NCI-H128 (cell line): ENCODE measurements around the gene TIE1.
A peak's percentile ranks its signal among the peaks of the same experiment; 100 is the strongest.

ENCODE experiments used
- DNase-seq: peaks from one replicate; lab custom pipeline; 2025; ENCODE audit not compliant: unreplicated experiment; lab: John Stamatoyannopoulos, UW

TIE1 gene

DNA sequence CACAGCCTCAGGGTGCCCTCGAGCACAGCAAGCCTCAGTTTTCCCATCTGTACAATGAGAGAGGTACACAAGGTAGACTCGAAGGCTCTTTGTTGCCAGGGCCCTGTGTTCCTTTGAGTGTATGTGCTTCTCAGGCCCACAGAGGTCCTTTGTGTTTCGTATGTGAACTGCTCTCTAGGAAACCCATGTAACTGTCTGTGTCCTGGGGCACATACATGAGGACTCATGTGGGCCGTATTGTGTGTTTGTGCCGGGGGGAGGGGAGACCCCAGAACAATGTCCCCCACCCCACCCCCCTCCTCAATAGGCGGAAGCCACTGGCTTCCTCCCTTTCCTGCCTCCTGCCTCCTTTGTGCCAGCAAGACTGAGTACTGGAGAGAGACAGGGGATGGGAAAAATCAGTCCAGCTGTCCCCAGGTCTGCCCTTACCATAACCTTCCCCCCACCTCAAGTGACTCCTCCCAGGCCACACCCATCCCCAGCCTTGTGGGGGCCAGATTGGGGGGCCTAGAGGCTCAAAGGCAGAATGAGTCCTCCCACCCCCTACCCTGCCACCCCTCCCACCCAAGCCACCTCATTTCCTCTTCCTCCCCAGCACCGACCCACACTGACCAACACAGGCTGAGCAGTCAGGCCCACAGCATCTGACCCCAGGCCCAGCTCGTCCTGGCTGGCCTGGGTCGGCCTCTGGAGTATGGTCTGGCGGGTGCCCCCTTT is at the start of gene TIE1:
Gene TIE1 (plus strand): TSS at position 605 of the 717 bp plus-strand sequence. CDS start 90 bp downstream, at position 695.
- DNase-seq: no peak

GRCh38 chr1:43251024-43251423 is 49.8 kb upstream of the TIE1 start:
- no peak for DNase-seq

- DNase-seq: no peak
These were observed 48.6 kb upstream of the TIE1 start for GRCh38 chr1:43252225-43252624.

GRCh38 chr1:43253173-43253572 is 47.6 kb upstream of the TIE1 start:
- no peak for DNase-seq

DNA sequence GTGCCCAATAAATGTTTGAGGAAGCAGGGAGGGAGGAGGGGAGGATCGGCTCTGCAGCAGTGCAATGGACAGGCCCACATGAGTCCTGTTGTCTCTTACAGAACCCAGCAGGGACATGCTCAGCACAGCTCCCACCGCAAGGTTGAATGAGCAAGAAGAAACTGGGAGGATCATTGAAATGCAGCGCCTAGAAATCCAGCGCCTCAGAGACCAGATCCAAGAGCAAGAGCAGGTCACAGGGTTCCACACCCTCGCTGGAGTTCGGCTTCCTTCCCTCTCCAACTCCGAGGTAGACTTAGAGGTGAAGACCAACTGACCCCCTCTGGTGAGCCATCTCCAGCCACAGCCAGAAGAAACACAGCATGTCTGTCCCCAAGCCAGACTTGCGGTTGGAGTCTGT is 46.9 kb upstream of the TIE1 start:
- no peak for DNase-seq

GRCh38 chr1:43255438-43256210 is 45.2 kb upstream of the TIE1 start:
- DNase-seq: no peak

GRCh38 chr1:43256675-43257570 is 43.9 kb upstream of the TIE1 start:
- no peak for DNase-seq

DNA sequence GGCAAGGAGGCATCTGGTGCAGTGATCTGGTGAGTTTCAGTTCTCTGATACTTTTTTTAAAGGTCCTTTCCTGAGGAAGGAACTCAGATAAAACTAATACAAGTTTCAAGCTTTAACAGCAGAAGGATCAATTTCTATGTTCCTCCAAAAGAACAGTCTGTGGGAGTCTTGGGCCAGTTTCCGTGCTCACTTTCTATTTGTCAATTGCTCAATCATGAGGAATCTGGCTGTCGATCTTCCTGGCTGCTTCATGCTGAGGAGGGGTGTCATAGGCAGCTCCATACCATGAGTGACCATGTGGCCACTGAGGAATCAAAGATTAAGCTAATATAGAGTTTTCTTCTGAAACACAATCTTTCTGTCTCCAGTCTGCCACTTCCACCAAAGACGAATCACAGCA is 42.4 kb upstream of the TIE1 start:
- no peak for DNase-seq

DNA sequence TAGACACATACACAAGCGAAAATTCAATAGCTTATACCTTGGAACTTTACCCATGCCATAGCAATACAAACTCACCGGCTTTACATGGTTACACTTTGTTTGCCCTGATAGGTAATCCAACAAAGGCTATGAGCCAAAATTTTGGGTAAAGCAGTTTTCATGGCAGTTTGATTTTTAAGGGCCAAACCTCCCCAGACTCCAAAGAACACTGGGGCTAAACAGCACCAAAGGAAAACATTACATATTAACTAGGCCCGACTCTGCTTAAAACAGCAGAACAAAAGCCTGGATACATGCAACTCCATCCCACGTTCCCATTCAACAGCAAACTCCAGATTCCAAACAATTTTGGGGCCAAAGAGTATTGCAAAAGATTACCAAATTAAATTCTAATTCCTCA is 35.4 kb upstream of the TIE1 start:
- DNase-seq: no peak

GRCh38 chr1:43266881-43267280 is 33.9 kb upstream of the TIE1 start:
- DNase-seq: no peak

GRCh38 chr1:43267291-43267805 is 33.4 kb upstream of the TIE1 start:
- DNase-seq: no peak

DNA sequence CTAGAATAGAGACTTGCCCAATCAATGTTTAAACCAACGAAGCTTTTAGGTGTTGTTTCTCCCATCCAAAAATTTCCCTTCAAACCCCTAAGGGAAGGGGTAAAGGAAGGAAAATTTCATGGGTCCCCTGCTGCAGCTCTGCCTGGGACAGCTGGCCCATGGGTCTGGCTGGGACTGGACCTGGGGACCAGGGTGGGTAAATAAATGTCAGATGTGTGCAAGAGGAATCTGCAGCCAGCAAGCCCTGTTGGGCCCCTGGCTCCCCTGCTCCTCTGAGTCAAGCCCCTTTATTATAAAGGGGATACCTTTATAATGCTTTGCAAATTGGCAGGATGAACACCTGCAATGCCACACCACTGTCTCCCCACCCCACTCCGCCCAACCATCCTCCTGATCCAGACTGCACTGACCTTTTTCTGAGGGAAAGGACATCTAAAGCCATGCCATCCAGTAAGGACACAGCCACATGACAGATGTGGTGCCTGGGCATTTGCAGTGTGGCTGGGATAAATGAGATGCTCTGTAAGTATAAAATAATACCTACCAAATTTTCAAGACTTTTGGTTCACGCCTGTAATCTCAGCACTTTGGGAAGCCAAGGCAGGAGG is 32.9 kb upstream of the TIE1 start:
- no peak for DNase-seq

DNA sequence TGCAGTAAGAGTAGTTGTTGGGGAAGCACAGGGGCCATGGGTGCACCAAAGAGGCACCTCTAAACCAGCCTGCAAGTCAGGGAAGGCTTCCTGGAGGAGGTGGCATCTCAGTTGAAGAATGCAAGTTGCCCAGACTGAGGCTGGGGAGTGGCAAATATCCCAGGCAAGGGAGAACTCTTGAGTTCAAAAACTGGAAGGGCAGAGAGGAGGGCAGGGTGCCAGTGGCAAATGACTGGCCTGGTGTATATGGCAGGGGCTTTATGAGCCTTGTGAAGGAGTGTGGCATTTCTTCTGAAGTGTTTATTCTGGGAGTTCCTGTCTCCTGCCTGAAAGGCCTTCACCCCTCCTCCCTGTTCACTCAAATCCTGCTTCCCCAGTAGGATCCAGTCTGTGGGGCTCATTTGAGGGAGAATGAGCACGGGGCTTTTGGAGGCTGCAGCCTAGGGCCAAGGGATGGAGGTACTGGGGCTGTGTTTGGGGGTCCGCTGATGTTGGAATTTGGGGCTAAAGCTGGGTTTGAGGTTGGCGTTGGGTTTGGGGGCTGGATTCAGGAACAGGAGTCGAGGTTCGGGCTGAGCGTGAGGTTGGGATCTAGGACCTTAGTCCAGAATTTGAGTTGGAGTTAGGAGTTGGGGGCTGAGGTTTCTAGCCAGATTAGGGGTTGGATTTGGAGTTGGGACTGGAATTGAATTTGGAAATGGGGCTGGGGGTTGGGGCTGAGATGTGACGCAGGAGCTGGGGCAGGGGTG is 31.0 kb upstream of the TIE1 start, which contains the start of gene TMEM125:
Gene TMEM125 (plus strand): TSS at position 357 of the 749 bp plus-strand sequence. CDS start 2,740 bp downstream, outside the sequence.
- no peak for DNase-seq

- DNase-seq: peak; percentile 16
These were observed 30.2 kb upstream of the TIE1 start for GRCh38 chr1:43270421-43271095.

GRCh38 chr1:43271186-43272118 is 29.3 kb upstream of the TIE1 start:
- DNase-seq: no peak

DNA sequence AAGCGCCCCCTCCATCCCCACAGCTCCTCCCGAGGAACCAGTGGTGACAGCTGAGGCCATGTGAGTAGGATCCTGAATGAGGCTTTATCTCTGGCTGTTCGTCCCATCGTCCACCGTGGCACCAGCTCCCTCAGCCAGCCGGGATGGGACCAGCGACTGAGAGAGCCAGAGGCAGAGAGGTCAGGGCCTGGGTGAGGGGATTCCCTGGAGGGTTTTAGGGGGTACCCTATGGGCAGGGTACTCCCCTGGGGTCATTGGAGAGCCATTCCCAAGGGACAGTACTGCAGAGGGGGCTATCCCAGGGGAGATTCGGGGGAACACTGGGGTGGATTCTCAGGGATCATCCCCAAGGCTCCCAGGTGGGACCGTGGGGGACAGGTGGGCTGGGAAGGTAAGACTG is 28.6 kb upstream of the TIE1 start:
- no peak for DNase-seq

DNA sequence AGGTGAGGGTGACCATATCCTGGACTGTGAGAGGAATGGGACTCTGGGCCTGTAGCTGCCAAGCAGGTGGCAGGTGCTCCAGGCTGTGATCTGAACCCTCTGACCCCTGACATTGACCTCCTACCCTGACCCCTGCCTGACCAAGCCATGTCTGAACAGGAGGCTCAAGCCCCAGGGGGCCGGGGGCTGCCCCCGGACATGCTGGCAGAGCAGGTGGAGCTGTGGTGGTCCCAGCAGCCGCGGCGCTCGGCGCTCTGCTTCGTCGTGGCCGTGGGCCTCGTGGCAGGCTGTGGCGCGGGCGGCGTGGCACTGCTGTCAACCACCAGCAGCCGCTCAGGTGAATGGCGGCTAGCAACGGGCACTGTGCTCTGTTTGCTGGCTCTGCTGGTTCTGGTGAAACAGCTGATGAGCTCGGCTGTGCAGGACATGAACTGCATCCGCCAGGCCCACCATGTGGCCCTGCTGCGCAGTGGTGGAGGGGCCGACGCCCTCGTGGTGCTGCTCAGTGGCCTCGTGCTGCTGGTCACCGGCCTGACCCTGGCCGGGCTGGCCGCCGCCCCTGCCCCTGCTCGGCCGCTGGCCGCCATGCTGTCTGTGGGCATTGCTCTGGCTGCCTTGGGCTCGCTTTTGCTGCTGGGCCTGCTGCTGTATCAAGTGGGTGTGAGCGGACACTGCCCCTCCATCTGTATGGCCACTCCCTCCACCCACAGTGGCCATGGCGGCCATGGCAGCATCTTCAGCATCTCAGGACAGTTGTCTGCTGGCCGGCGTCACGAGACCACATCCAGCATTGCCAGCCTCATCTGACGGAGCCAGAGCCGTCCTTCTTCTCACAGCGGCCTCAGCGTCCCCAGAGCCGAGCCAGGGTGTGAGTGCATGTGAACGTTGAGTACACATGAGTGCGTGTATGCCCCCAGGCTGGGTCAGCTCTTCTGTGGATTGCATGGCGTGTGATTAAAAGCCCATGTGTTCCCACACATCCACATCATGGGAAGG is 27.9 kb upstream of the TIE1 start:
- no peak for DNase-seq
